Heart left ventricle (tissue), 11 donors: Measurements from ENCODE around the gene DSTN. TPM values are rescaled to one million over a fixed set of nuclear protein-coding genes. Genes with fewer than 3 reads are reported as not detected.

Source experiments
- polyA plus RNA-seq, 2 donors: library from polyadenylated mRNA; stranded (reverse); fragments of 200-250 nt; gene quantifications; one replicate each; pipeline ENCODE4 v1.2.3, GENCODE V29; 2013
- total RNA-seq, 9 donors: library from RNA; depleted of rRNA in 2 of 9; stranded (reverse); fragments of >200 nt in 2 of 9; fragmentation: NEBNext Ultra II Directional in 3 of 9; extraction: Animal tissue kit (Norgen Biotek cat#: 25700) in 3 of 9; gene quantifications; one replicate each; pipeline versions ENCODE4 v1.1.0 to v1.2.4, GENCODE V29; 2016 to 2023
- donor health status: ischemic (EF 13 %, LVEDD 7.1; RV severe dilation, severe dysfunction).
- donor health status: healthy with polysubstance abuse.
- donor health status: DM: no; HTN: yes; CAD: no.
- donor health status: DM: no; HTN: no; CAD: no.
- donor health status: ischemic (EF 25% LVEDD 5.7; RV mildly dilated, moderate dysfunction).
- donor health status: healthy.
- donor health status: DM: yes; HTN: yes; CAD: no.
- donor health status: PGD.
- donor health status: nonischemic (EF 23%, LVEDD 6.1; RV moderate dilation, normal function).

Gene DSTN
- total and polyA plus RNA-seq, 11 donors = 447 to 738 (median 546) TPM

Other genes starting within 250 kb of the DSTN start
- 1 to 10 TPM in 3 of 9 donors, under 1 TPM in 6; 0.13 to 1.4 (median 0.71) TPM for gene BFSP1, start 38.7 kb upstream of the DSTN start, total RNA-seq
- under 1 TPM; 0.11 to 0.30 TPM for gene BFSP1, start 38.7 kb upstream of the DSTN start, polyA plus RNA-seq
- 10 to 100 TPM; 27.9 to 91.3 (median 40.0) TPM for gene RRBP1, start 112.2 kb downstream of the DSTN start, total RNA-seq
- 10 to 100 TPM; 24.9 to 53.8 TPM for gene RRBP1, start 112.2 kb downstream of the DSTN start, polyA plus RNA-seq
- gene BANF2, start 129.9 kb downstream of the DSTN start, total RNA-seq = not detected
- not detected for gene BANF2, start 129.9 kb downstream of the DSTN start, polyA plus RNA-seq